Hepatocyte (in vitro differentiated cells): ENCODE measurements around the gene TAF4.

Source experiments
- EZH2 ChIP-seq: fragments of 200-600 bp; sonication (generic); IDR thresholded peaks from 2 replicates; pipeline ENCODE4 v1.6.1; 2016; ENCODE audit warnings: antibody characterized with exemption, mild to moderate bottlenecking, borderline replicate concordance
- TF ChIP-seq, protein P1 (sequence below): fragments of 200-600 bp; sonication (generic); IDR thresholded peaks from 2 replicates; pipeline ENCODE4 v1.5.1; 2016; ENCODE audit warnings: antibody characterized with exemption, mild to moderate bottlenecking; ENCODE audit not compliant: poor library complexity

DNA sequence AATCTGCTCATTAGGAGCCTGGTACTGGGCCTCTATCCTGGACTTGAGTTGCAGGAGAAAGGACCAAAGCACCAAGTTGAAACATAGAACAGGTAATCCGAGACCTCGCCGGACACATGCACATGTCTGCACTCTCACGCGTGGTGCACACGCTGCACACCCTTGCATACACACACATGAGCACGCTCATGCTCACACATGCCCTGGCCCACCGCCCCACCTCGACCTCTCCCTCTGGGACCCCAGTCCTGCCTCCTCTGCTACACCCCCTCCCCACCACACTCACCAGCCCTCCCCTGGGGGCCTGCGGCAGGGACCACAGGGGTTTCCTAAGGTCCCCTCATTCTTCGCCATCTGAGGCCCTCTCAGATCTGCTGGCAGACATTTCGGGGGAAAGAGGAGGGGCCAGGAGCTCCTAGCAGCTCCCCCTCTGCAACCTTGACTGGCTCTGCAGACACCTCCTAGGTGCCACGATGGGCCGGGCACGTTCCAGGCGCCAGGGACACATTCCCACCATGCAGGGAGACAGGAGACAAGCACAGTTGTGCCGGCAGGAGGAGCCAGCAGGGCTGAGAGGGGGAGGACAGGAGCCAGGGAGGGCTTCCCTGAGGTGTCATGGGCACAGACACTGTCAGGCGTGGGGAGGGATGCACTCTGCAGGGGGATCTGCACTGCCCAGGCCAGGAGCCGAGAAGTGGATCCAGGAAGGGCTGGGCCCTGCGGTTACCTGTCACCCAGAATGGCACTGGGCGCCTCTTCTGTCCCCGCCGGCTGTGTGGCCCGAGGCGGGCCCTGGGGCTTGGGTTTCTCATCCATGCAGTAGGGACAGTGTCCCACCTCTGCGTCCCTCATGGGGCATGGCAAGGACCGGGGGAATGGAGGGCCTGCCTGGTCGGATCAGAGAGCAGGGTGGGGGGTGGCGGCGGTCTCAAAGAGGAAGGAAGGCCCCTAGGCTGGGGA lies 31.0 kb upstream of the TAF4 start:
- TF ChIP-seq, protein P1, sequence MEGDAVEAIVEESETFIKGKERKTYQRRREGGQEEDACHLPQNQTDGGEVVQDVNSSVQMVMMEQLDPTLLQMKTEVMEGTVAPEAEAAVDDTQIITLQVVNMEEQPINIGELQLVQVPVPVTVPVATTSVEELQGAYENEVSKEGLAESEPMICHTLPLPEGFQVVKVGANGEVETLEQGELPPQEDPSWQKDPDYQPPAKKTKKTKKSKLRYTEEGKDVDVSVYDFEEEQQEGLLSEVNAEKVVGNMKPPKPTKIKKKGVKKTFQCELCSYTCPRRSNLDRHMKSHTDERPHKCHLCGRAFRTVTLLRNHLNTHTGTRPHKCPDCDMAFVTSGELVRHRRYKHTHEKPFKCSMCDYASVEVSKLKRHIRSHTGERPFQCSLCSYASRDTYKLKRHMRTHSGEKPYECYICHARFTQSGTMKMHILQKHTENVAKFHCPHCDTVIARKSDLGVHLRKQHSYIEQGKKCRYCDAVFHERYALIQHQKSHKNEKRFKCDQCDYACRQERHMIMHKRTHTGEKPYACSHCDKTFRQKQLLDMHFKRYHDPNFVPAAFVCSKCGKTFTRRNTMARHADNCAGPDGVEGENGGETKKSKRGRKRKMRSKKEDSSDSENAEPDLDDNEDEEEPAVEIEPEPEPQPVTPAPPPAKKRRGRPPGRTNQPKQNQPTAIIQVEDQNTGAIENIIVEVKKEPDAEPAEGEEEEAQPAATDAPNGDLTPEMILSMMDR, result no peak
- no peak for TF ChIP-seq EZH2
